ENCODE measurements around the gene SYK.

- TF ChIP-seq, protein P1, sequence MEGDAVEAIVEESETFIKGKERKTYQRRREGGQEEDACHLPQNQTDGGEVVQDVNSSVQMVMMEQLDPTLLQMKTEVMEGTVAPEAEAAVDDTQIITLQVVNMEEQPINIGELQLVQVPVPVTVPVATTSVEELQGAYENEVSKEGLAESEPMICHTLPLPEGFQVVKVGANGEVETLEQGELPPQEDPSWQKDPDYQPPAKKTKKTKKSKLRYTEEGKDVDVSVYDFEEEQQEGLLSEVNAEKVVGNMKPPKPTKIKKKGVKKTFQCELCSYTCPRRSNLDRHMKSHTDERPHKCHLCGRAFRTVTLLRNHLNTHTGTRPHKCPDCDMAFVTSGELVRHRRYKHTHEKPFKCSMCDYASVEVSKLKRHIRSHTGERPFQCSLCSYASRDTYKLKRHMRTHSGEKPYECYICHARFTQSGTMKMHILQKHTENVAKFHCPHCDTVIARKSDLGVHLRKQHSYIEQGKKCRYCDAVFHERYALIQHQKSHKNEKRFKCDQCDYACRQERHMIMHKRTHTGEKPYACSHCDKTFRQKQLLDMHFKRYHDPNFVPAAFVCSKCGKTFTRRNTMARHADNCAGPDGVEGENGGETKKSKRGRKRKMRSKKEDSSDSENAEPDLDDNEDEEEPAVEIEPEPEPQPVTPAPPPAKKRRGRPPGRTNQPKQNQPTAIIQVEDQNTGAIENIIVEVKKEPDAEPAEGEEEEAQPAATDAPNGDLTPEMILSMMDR (conservative IDR thresholded peaks at IDR 0.05 in 1 of 2, IDR thresholded peaks at IDR 0.05 in 1 of 2; ENCODE audit: extremely low read depth in 1 of 2, insufficient read depth in 1 of 2, low read depth in 1 of 2, low read length in 2 of 2), result no peak
- no peak for TF ChIP-seq EZH2 (IDR thresholded peaks at IDR 0.05; ENCODE audit: borderline replicate concordance, low read length)
Measured at GRCh38 chr9:90909225-90909624, 107.6 kb downstream of the SYK start.

All from mammary epithelial cell (primary cell).